ENCODE measurements around the gene LAS1L. TPM values are rescaled to one million over a fixed set of nuclear protein-coding genes. Genes with fewer than 3 reads are reported as not detected.
"Not testable (repeated sequence)": the region's sequence is repeated elsewhere in the genome, so short reads cannot be mapped to it uniquely, and the experiment has no call there.

Gene LAS1L
- total and polyA plus RNA-seq, 12 donors: 7.4 to 41.2 (median 21.4) TPM

DNA sequence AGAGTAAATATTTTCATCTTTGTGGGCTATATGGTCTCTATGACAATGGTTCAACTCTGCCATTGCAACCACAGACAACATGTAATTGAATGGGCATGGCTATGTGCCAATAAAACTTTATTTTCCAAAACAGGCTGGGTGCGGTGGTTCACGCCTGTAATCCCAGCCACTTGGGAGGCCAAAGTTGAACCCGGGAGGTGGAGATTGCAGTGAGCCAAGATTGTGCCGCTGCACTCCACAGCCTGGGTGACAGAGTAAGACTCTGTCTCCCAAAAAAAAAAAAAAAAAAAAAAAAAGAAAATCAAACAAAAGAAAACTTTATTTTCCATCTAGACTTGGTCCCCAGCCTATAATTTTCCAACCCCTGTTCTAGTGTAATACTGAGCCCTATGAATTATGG lies 38.4 kb upstream of the LAS1L start:
- intact Hi-C loops (cut with DNase I): no loop called here
- DNase-seq: no peak
- H3K9me3 ChIP-seq (replicated peaks in 1 of 3): no peaks in the 10 kb centered on the region
- no peaks in the 10 kb centered on the region for H3K4me1 ChIP-seq (replicated peaks in 1 of 2)
- no peaks in the 10 kb centered on the region for H3K36me3 ChIP-seq (replicated peaks in 1 of 2)
- no peak overlapping the region for H3K4me3 ChIP-seq
- H3K27me3 ChIP-seq: peaks cover 21% of the 10 kb centered on the region
- no peak overlapping the region for H3K27ac ChIP-seq
- WGBS, 4 donors: 76 to 100% (median 95%) methylated on average over 3 to 4 of the region's 4 CpGs
- no peak for TF ChIP-seq POLR2A (IDR thresholded peaks at IDR 0.05)
- TF ChIP-seq, protein P1, sequence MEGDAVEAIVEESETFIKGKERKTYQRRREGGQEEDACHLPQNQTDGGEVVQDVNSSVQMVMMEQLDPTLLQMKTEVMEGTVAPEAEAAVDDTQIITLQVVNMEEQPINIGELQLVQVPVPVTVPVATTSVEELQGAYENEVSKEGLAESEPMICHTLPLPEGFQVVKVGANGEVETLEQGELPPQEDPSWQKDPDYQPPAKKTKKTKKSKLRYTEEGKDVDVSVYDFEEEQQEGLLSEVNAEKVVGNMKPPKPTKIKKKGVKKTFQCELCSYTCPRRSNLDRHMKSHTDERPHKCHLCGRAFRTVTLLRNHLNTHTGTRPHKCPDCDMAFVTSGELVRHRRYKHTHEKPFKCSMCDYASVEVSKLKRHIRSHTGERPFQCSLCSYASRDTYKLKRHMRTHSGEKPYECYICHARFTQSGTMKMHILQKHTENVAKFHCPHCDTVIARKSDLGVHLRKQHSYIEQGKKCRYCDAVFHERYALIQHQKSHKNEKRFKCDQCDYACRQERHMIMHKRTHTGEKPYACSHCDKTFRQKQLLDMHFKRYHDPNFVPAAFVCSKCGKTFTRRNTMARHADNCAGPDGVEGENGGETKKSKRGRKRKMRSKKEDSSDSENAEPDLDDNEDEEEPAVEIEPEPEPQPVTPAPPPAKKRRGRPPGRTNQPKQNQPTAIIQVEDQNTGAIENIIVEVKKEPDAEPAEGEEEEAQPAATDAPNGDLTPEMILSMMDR (IDR thresholded peaks at IDR 0.05): no peak

DNA sequence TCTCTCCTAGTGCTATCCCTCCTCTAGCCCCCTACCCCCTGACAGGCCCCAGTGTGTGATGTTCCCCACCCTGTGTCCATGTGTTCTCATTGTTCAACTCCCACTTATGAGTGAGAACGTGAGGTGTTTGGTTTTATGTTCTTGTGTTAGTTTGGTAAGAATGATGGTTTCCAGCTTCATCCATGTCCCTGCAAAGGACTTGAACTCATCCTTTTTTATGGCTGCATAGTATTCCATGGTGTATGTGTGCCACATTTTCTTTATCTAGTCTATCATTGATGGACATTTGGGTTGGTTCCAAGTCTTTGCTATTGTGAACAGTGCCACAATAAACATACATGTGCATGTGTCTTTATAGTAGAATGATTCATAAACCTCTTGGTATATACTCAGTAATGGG lies 28.3 kb upstream of the LAS1L start:
- H3K9me3 ChIP-seq (replicated peaks in 1 of 3); intact Hi-C loops (cut with DNase I); DNase-seq; H3K4me1 ChIP-seq (replicated peaks in 1 of 2); H3K4me3 ChIP-seq; H3K27ac ChIP-seq; H3K36me3 ChIP-seq (replicated peaks in 1 of 2): not testable (repeated sequence)
- WGBS, 4 donors: 78 to 90% (median 82%) methylated on average over 1 of the region's 1 CpG
- H3K27me3 ChIP-seq: peaks cover 23% of the 10 kb centered on the region

DNA sequence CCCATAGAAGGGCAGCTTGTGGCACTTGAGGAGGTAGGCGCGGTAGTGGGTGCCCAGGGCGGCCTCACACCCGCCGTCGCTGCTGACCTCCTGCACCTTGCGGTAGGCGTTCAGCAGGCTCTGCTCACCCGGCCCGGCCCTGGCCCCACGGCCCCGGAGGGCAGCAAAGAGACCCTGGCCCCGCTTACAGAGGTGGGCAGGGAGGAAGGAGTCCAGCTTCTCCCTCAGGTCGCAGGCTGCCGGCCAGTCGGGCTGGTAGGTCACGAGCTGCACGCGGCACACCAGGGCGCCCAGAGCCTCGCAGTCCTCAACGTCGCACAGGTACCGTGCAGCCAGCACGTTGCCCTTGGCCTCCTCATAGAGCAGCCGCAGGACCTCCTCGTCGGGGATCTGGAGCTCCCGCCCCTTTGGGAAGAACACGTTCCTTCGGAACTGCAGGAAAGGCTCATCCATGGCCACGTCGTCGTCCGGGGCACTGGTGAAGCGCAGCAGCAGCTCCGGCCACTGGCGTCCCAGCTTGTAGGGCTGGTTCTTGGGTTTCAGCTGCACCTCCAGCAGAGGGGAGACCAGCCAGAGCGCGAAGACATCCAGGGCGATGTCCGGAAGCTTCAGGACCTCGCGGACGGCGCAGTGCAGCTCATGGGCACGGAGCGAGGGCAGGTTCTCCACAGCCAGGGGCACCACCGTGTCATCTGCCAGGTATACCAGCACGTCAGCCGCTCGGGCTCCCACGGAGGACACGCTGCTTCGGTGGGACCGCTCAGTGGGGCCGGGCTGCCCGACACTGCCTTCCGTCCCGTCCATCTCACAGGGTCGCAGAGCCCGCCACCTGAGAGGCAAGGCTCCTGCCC lies 17.1 kb upstream of the LAS1L start:
- Histone ChIP-seq H3K27me3 (peaks cover 5% of the 10 kb centered on the region), H3K9me3 (replicated peaks in 1 of 3) (no peaks in the 10 kb centered on the region), H3K27ac (no peak overlapping the region), H3K36me3 (replicated peaks in 1 of 2) (no peaks in the 10 kb centered on the region), H3K4me1 (replicated peaks in 1 of 2) (no peaks in the 10 kb centered on the region), H3K4me3 (no peak overlapping the region)
- no peak for TF ChIP-seq POLR2A (IDR thresholded peaks at IDR 0.05)
- TF ChIP-seq, protein P1 (IDR thresholded peaks at IDR 0.05): no peak
- WGBS, 4 donors: 88 to 93% (median 91%) methylated on average over 13 to 62 of the region's 62 CpGs
- intact Hi-C loops (cut with DNase I): no loop called here
- no peak for DNase-seq

DNA sequence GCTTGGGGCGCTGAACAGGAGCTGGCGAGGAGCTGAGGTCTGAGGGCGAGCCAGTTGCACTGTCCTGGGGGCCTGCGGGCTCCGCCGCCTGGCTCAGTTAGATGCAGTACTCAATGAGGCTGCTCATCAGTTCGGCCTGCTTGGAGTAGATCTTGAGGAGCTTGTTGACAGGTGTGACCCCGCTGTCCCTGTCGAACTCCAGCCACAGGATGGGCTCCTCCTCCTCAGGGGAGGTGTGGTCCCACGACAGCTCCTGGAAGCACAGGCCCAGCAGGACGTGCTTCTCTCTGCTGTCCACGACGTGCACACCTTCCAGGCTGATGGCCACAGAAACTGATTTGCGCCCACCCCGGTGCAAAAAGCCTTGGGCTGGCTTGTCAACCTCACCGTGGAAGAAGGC lies 16.5 kb upstream of the LAS1L start:
- no peak for TF ChIP-seq POLR2A (IDR thresholded peaks at IDR 0.05)
- TF ChIP-seq, protein P1 (IDR thresholded peaks at IDR 0.05): no peak
- Histone ChIP-seq H3K4me3 (no peak overlapping the region), H3K27ac (no peak overlapping the region), H3K27me3 (peaks cover 5% of the 10 kb centered on the region), H3K9me3 (replicated peaks in 1 of 3) (no peaks in the 10 kb centered on the region), H3K36me3 (replicated peaks in 1 of 2) (no peaks in the 10 kb centered on the region), H3K4me1 (replicated peaks in 1 of 2) (no peaks in the 10 kb centered on the region)
- WGBS, 4 donors: 78 to 82% (median 80%) methylated on average over 3 to 16 of the region's 16 CpGs; no CpG with 5 or more reads in 1 of the 4 donors
- intact Hi-C loops (cut with DNase I): no loop called here
- DNase-seq: no peak

DNA sequence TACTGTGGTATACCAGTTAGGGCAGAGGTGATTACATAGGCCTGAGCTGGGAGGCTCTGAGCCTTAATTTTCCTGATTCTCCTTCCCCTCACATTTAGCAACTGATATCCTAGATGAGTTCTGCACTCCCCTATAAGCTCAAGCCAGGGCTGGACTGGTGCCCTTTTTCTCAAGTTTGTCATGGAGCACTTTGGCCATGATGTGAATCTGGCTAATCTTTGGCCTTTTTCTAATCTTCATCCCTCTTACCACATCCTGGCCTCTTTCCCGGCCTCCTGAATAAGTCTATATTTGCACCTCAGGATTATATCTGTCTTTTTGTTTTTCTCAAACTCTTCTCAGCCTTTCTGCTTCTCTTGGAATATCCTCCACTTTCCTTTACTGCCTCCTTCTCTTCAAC lies 10.9 kb upstream of the LAS1L start:
- no peaks in the 10 kb centered on the region for H3K4me1 ChIP-seq (replicated peaks in 1 of 2)
- no peak overlapping the region for H3K27ac ChIP-seq
- TF ChIP-seq, protein P1 (IDR thresholded peaks at IDR 0.05): no peak
- TF ChIP-seq POLR2A (IDR thresholded peaks at IDR 0.05): no peak
- no peak for DNase-seq
- peaks cover 15% of the 10 kb centered on the region for H3K27me3 ChIP-seq
- no peaks in the 10 kb centered on the region for H3K36me3 ChIP-seq (replicated peaks in 1 of 2)
- 72 to 94% (median 82%) methylated on average over 1 of the region's 1 CpG for WGBS, 4 donors
- no peaks in the 10 kb centered on the region for H3K9me3 ChIP-seq (replicated peaks in 1 of 3)
- intact Hi-C loops (cut with DNase I): no loop called here
- no peak overlapping the region for H3K4me3 ChIP-seq
